Suppressor macrophage (primary cell): ENCODE results near the gene TMEM154.
"Not testable (repeated sequence)": the region's sequence is repeated elsewhere in the genome, so short reads cannot be mapped to it uniquely, and the experiment has no call there.

Experiments
- DNase-seq, 4 experiments: peaks; one replicate each; pipeline ENCODE4 v3.0.0-alpha.2; 2020 to 2022

Gene TMEM154

GRCh38 chr4:152665691-152666395 is 14.0 kb downstream of the TMEM154 start:
- DNase-seq = no peak

GRCh38 chr4:152664067-152664378 is 15.8 kb downstream of the TMEM154 start:
- DNase-seq = not testable (repeated sequence)

- peak; percentile 24 to 65 (median 46) for DNase-seq
Observed at GRCh38 chr4:152663203-152664066, 16.4 kb downstream of the TMEM154 start.

- no peak for DNase-seq
Observed at GRCh38 chr4:152661649-152662048, 18.1 kb downstream of the TMEM154 start.

- no peak for DNase-seq
Observed at GRCh38 chr4:152660526-152660925, 19.3 kb downstream of the TMEM154 start.

GRCh38 chr4:152659806-152660205 is 20.0 kb downstream of the TMEM154 start:
- no peak for DNase-seq

GRCh38 chr4:152657657-152658056 is 22.1 kb downstream of the TMEM154 start:
- no peak for DNase-seq

- DNase-seq = no peak
Observed at GRCh38 chr4:152655272-152656129, 24.3 kb downstream of the TMEM154 start.

GRCh38 chr4:152652102-152652501 is 27.7 kb downstream of the TMEM154 start:
- no peak for DNase-seq

GRCh38 chr4:152651473-152652060 is 28.2 kb downstream of the TMEM154 start:
- no peak for DNase-seq

GRCh38 chr4:152646221-152646620 is 33.6 kb downstream of the TMEM154 start:
- no peak for DNase-seq

GRCh38 chr4:152644130-152644529 is 35.7 kb downstream of the TMEM154 start:
- DNase-seq = no peak

- DNase-seq = peak; percentile 51 to 76 (median 74)
Observed at GRCh38 chr4:152643153-152644035, 36.4 kb downstream of the TMEM154 start.

- peak in 2 of 4 experiments; percentile 34 to 64 for DNase-seq
Observed at GRCh38 chr4:152640058-152640921, 39.5 kb downstream of the TMEM154 start.

GRCh38 chr4:152635851-152636250 is 43.9 kb downstream of the TMEM154 start:
- DNase-seq = peak; percentile 67 to 87 (median 78)

GRCh38 chr4:152634110-152634760 is 45.6 kb downstream of the TMEM154 start:
- DNase-seq = peak in 2 of 4 experiments; percentile 47 to 61

GRCh38 chr4:152633118-152633517 is 46.7 kb downstream of the TMEM154 start:
- no peak for DNase-seq

- no peak for DNase-seq
Observed at GRCh38 chr4:152630324-152630723, 49.5 kb downstream of the TMEM154 start.

- no peak for DNase-seq
Observed at GRCh38 chr4:152629908-152630307, 49.9 kb downstream of the TMEM154 start.

- peak in 3 of 4 experiments; percentile 35 to 60 (median 47) for DNase-seq
Observed at GRCh38 chr4:152628128-152628527, 51.7 kb downstream of the TMEM154 start.
